IPS-18a (cell line): ENCODE data around the gene SNX11.

Experiments used
- H3K27ac ChIP-seq: one replicate; pipeline ENCODE4 v1.5.1; 2013; ENCODE audit warnings: low read length
- H3K27me3 ChIP-seq: one replicate; pipeline ENCODE4 v1.6.1; 2013; ENCODE audit warnings: mild to moderate bottlenecking, low read length; ENCODE audit not compliant: control insufficient read depth, insufficient read depth
- H3K36me3 ChIP-seq: one replicate; pipeline ENCODE4 v1.6.1; 2013; ENCODE audit warnings: low read depth, low read length; ENCODE audit not compliant: control insufficient read depth
- H3K4me1 ChIP-seq: one replicate; pipeline ENCODE4 v1.6.1; 2013; ENCODE audit warnings: low read depth, low read length; ENCODE audit not compliant: control insufficient read depth
- H3K4me3 ChIP-seq: one replicate; pipeline ENCODE4 v1.5.1; 2013; ENCODE audit warnings: low read length
- H3K9ac ChIP-seq: one replicate; pipeline ENCODE4 v1.6.1; 2013; ENCODE audit warnings: mild to moderate bottlenecking, low read length, moderate library complexity
- H3K9me3 ChIP-seq: one replicate; pipeline ENCODE4 v1.6.1; 2013; ENCODE audit warnings: low read depth, low read length; ENCODE audit not compliant: control insufficient read depth

The SNX11 gene

DNA sequence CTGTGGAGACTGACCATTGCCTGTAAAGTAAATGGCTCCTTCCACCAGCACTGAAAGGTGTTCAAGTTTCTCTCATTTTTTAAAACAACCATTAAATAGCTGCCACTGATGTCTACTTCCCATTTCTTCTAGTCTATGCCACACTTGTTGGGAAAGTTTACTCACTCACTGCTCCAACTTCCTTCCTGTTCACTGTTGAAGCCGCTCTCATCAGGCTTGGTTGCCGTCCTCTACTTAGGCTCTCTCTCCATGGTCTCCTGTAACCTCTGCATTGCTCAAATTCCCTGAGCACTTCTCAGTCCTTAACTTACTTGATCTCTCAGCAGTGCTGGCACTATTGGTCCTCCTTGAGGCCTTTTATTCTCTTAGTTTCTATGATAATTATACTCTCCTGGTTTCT is 32.4 kb downstream of the SNX11 start:
- H3K36me3 ChIP-seq: no peaks in the 10 kb centered on the region
- no peaks in the 10 kb centered on the region for H3K9me3 ChIP-seq
- no peak overlapping the region for H3K27ac ChIP-seq
- H3K27me3 ChIP-seq: no peaks in the 10 kb centered on the region
- H3K4me3 ChIP-seq: no peak overlapping the region
- H3K4me1 ChIP-seq: peaks cover 4% of the 10 kb centered on the region
- H3K9ac ChIP-seq: no peak overlapping the region

DNA sequence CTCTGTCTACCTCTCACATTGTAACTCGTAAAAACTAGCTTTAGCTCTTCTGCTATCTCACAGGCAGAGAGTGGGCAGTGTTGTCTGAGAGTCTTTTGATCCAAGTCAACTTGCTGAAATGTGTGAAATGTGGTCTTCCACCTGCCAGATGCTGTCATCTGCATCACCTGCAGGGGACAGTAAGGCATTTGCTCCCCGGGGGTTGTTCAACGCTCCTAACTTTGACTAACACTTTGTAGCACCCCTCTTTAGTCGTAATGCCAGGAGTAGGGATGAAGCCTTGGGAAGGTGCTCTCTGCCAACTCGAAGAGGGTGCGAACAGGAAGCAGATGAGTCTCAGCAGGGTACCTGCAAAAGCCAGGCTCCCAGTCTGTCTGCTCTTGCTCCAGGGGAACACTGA is 36.1 kb downstream of the SNX11 start:
- H3K4me1 ChIP-seq: peaks cover 4% of the 10 kb centered on the region
- peaks cover 4% of the 10 kb centered on the region for H3K27me3 ChIP-seq

DNA sequence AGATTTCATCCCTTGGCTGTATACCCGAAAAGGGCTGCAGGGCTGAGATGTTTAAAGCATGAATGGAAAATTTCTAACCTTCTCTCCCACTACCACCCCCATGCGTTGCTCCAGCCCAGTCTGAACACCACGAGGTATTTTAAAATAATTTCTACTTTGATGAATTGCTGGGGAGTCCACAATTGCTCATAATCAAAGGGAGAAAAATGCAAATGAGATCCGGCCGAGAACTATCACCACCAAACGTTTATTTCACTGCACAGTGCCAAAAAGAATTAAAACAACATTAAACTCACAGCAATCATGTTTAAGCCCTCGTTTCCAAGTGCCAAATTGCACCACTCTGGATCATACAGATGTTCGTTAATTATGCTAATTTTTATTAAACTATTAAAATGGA is 36.7 kb downstream of the SNX11 start:
- Histone ChIP-seq H3K36me3 (no peaks in the 10 kb centered on the region), H3K27ac (no peak overlapping the region), H3K4me3 (no peak overlapping the region), H3K4me1 (peaks cover 7% of the 10 kb centered on the region), H3K27me3 (peaks cover 4% of the 10 kb centered on the region), H3K9ac (no peak overlapping the region), H3K9me3 (no peaks in the 10 kb centered on the region)

More for the DNA sequence above, 36.1 kb downstream of the SNX11 start:
- no peak overlapping the region for H3K9ac ChIP-seq
- no peaks in the 10 kb centered on the region for H3K9me3 ChIP-seq
- no peak overlapping the region for H3K4me3 ChIP-seq
- no peaks in the 10 kb centered on the region for H3K36me3 ChIP-seq
- no peak overlapping the region for H3K27ac ChIP-seq

DNA sequence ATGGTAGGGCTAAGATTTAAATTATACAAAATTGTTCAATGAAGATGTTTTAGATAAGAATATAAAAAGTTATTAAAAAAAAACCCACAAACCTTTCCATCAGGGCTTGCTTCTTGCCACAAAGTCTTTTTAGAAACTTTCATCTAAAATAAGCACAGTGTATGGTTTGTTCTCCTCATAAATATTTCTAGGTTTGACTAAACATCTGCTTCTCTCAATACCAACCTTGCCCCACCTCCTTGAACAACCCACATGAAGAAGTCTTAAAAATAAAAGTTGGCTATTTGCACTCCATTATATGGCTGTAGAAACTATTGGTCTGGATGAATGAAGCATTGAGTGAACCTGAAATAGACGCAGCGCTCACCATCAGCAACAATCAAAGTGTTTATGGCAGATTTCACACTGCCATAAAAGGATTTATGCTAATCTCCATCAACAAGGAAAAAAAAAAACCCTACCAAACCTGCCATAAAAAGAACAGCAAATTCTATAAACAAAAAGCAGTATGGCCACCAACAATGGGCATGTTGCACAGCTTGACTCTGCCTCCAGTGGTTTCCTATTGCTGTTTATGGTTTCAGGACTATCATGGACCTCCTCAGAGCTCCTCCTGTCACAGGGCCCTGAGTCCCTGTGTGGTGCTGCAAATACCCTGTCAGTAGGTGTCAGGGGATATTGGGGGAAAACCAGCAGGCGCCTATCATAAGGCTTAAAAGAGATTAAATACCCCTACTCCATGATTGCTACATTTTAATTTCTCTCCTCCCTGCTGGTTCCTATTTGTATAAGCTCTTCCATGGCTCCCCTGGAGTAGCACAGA is 37.6 kb downstream of the SNX11 start:
- Histone ChIP-seq H3K9me3 (no peaks in the 10 kb centered on the region), H3K36me3 (no peaks in the 10 kb centered on the region), H3K4me1 (peaks cover 16% of the 10 kb centered on the region), H3K27ac (no peak overlapping the region), H3K9ac (no peak overlapping the region), H3K27me3 (peaks cover 11% of the 10 kb centered on the region), H3K4me3 (no peak overlapping the region)

GRCh38 chr17:48148029-48148770 is 40.6 kb downstream of the SNX11 start:
- H3K9me3 ChIP-seq: no peaks in the 10 kb centered on the region
- H3K27me3 ChIP-seq: peaks cover 17% of the 10 kb centered on the region
- no peak overlapping the region for H3K27ac ChIP-seq
- no peak overlapping the region for H3K4me3 ChIP-seq
- H3K9ac ChIP-seq: no peak overlapping the region
- H3K4me1 ChIP-seq: peaks cover 21% of the 10 kb centered on the region
- H3K36me3 ChIP-seq: no peaks in the 10 kb centered on the region

- H3K27me3 ChIP-seq: peaks cover 17% of the 10 kb centered on the region
- H3K4me1 ChIP-seq: peaks cover 21% of the 10 kb centered on the region
- H3K36me3 ChIP-seq: no peaks in the 10 kb centered on the region
- H3K4me3 ChIP-seq: no peak overlapping the region
- H3K9ac ChIP-seq: no peak overlapping the region
- no peak overlapping the region for H3K27ac ChIP-seq
- H3K9me3 ChIP-seq: no peaks in the 10 kb centered on the region
Measured at GRCh38 chr17:48148854-48149786, 41.6 kb downstream of the SNX11 start.

DNA sequence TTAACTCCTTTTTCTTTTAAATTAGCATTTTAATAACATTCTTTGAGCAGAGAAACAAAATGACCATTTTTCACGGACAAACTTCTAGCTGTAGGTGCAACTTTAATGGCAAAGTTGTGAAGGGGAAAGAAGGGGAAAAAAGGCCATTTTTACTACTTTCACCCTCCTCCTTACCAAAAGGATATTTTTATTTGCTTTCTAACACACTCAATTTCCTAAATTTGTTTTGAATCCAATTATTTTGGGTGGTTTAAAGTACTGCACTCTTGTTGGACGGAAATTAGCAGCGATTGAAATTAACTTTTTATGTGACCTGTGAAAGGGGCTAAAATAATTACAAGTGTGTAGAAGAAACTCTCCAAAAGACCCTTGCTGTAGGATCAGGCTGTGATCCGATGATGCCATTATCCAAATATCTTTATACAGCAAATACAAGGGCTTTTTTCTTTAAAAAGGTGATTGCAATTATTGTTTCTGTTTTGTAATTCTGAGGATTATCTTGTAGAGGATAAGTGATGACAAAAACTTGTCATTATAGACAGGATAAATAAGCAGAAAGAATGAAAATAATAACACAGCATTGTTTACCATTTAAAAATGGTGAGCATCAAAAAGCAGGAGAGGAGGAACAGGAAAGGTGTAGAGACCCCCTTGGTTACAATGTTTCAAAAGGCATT is 42.4 kb downstream of the SNX11 start:
- Histone ChIP-seq H3K4me3 (no peak overlapping the region), H3K27ac (no peak overlapping the region), H3K36me3 (no peaks in the 10 kb centered on the region), H3K9ac (no peak overlapping the region), H3K9me3 (no peaks in the 10 kb centered on the region), H3K4me1 (peaks cover 22% of the 10 kb centered on the region), H3K27me3 (peaks cover 17% of the 10 kb centered on the region)

DNA sequence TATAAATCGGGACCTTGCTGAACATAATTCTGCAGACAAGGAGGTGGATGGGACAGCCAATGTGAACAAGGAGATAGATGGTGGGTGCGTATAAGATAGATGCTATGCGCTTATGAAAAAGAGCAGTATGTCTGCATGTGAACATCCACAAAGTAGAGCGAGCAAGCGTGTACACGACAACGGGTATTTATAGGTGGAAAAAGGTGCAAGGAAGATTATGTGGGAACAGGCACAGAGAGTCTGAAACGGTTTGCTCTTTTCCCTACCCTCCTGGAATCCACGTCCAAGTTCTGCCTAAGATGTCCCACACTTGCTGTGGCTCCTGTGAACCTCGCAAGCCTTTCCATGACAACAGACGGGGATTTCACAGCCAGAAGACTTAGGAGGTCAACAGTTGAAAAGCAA is 43.0 kb downstream of the SNX11 start:
- no peaks in the 10 kb centered on the region for H3K36me3 ChIP-seq
- H3K4me3 ChIP-seq: no peak overlapping the region
- no peaks in the 10 kb centered on the region for H3K9me3 ChIP-seq
- peaks cover 22% of the 10 kb centered on the region for H3K4me1 ChIP-seq
- peaks cover 18% of the 10 kb centered on the region for H3K27me3 ChIP-seq
- H3K9ac ChIP-seq: no peak overlapping the region
- no peak overlapping the region for H3K27ac ChIP-seq

DNA sequence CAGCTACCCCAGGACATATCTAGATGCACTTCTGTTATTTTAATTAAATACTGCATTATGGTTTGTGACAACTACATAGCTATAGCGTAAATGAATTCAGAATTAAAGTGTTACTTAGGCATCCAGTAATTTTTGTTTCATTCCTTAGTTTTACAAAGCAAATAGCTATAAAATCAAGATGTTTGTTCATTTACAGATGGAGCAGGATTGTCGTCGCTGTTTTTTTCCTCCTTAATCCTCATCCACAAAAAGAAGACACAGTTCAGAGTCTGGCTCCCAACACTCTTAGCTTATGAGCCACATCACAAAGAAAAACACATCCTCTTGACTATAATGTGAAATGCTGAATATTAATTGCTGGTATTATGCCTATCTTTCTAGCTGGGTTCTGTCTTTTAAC is 43.7 kb downstream of the SNX11 start:
- Histone ChIP-seq H3K27ac (no peak overlapping the region), H3K4me3 (no peak overlapping the region), H3K9me3 (no peaks in the 10 kb centered on the region), H3K9ac (no peak overlapping the region), H3K27me3 (peaks cover 25% of the 10 kb centered on the region), H3K4me1 (peaks cover 26% of the 10 kb centered on the region), H3K36me3 (no peaks in the 10 kb centered on the region)

DNA sequence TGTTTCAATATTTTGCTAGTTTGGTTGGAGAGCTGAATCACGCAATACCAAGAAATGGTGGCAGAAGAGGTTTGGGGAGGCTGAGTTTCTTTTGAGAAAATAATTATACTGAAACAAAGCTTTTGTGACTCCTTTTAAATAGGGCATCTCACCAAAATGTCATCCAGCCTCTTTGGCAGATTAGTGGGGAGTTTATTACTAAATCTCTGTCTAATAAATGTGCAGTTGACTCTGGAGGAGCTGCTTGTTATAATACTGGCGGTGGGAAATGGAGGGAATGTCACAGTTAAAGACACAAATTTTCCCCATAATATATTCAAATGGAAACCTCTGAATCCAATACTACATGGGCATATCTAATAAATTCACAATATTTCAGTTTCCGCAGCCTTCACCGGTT is 44.7 kb downstream of the SNX11 start:
- Histone ChIP-seq H3K36me3 (no peaks in the 10 kb centered on the region), H3K27me3 (peaks cover 33% of the 10 kb centered on the region), H3K4me3 (no peak overlapping the region), H3K4me1 (peaks cover 32% of the 10 kb centered on the region), H3K9me3 (no peaks in the 10 kb centered on the region), H3K27ac (no peak overlapping the region), H3K9ac (no peak overlapping the region)
